ENCODE data around the gene PROS1.

PROS1 gene

DNA sequence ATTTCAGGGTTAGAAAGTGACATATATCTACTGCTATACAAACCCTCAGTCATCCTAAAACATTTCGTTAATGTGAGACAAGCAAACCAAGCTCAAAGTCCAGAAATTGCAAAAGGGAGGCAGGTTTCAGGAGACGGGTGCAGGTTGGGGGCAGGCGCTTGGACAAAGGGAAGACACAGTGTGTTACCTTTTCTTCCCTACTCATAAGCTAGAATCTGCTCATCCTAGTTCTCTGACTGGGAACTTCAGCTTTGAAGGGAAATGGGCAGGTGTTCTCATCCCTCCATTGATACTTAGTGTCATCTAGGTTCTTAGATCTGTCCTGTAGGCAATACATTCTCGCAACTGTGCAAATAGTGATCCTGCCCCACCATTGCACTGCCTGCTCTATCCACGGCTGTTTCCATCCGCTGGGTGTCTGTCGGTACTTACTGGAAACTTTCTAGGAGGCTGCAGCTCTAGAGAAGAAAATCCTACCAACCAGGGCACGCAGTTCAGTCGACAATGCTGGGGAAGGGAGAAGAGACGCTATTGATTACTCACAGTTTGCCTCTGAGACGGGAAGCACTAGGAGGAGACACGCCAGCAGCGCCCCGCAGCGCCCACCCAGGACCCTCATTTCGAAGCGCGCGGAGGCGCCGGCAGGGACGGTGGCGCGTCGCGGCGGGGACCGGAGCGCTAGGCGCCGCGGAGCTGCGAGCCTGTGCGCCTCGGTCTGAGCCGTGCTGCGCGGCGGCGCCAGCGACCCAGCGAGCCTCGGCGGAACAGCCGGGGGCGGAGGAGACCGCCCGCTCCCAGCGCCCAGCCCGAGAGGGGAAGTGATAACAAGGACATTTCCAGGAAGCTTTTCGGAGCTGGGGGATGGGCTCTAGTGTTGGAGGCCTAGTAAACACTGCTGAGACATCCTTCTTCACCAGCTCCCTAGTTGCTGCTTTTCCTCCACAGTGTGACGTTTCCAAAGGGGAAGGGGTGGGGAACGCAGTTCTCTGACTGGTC, at the start of gene PROS1:
PROS1 (minus strand) TSS at position 766 of the 996 bp plus-strand sequence; CDS start at position 619, 147 bp downstream.
- peak; percentile 60 for DNase-seq

DNA sequence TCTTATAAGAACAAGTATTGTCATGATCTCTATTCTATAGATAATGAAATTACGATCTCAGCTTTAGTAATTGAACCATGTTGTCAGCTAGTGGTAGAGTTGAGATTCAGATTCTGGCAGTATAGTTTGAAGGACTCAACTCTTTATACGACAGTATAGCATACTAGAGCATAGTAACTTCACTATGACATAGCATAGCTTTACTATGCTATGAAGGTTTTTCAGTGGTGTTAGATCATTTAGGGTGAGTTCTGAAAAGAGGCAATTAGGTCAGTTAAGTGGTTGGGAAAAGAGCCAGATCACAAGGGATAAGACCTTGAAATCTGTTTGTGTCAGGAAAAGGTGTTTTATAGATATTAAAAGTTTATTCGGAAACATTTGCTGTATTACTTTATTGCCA, 46.6 kb upstream of the PROS1 start:
- no peak for DNase-seq

GRCh38 chr3:94019659-94020058, 46.0 kb upstream of the PROS1 start:
- DNase-seq, result no peak

GRCh38 chr3:94015025-94015424, 41.3 kb upstream of the PROS1 start:
- no peak for DNase-seq

- DNase-seq, result no peak
These were observed 38.5 kb upstream of the PROS1 start for GRCh38 chr3:94012185-94012584.

DNA sequence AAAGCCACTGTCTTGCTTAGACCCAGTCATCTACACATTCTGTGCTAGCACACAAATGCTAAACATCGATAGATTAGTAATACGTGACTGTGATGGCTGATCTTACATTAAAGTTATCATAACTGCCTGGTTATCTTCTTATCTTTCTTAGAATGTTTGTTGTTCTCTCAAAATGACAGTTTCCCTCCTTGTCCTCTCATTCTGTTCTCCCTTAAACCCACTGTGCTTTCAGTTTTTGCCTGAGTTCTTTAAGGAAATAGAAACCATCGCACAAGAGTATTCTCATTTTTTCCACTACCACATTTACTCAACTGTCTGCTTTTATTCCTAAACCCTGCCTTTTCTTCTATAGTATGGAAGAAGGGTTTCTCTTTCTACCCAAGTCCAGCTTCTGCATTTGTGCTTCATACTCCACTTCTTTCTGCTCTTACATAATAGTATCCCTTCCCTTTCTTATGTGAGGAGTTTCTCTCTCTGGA, 37.6 kb upstream of the PROS1 start:
- no peak for DNase-seq

DNA sequence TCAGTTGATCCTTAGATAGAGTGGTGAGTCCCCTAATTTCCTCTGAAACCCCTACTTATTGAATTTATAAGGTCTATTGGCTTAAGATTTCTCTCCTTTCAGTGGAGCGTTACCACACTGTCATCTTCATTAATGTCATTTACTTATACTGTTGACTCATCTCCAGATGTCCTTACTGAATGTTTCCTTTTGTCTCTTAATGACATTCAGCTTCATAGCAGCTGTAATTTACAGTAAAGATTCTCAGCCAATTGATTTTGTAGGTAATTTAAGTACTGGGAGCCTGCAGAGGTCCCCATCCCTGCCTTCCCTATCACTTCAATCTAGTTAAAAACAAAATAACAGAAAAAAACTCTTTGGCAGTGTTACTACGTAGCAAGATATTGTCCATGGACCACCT, 35.9 kb upstream of the PROS1 start:
- DNase-seq, result no peak

DNA sequence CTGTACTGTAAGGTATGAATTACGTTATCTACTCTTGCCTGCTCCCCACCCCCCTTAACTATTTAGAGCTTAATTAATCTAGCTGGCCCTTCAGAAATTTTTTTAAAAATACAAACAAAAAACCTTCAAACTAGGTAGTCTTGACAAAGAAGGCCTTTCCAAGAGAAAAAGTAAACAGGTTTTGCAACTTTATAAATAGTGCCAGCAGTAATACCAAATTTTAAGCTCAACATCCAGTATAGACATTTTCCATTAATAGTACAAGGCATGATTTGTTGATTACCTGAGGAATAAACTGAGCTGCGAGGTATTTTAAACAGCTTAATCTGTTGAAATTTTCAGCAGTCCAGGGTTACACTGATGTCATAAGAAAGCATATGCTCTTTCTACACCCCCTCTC, 34.6 kb upstream of the PROS1 start:
- DNase-seq, result no peak

- DNase-seq, result peak; percentile 50
These were observed 30.7 kb upstream of the PROS1 start for GRCh38 chr3:94004301-94004910.

DNA sequence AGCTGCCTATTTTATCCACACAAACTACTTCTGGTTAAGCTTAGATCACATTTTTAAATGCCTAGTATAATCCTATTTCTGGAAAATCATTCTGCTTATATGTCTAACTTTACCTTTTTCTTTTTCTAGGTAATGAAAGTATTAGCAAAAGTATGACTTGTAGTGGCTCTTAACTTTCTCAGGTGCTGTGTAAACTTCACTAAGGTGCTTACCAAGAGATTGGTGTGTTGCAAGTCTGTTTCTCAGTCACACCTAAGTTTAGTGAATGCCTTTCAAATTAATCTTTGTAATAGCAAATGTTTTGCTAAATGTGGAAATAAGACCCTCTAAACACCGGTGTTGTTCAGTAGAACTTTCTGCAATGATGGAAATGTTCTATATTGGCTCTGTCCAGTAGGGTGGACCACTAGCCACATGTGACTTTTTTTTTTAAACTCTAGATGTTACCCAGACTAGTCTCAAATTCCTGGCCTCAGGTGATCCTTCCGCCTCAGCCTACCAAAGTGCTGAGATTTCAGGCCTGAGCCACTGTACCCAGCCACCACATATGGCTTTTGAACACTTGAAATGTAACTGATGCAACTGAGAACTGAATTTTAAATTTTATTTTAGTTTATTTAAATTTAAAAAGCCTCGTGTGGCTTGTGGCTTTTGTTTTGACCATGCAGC, 28.3 kb upstream of the PROS1 start:
- DNase-seq, result no peak

- no peak for DNase-seq
These were observed 27.5 kb upstream of the PROS1 start for GRCh38 chr3:94001191-94001590.

GRCh38 chr3:93994056-93994455, 20.4 kb upstream of the PROS1 start:
- no peak for DNase-seq

DNA sequence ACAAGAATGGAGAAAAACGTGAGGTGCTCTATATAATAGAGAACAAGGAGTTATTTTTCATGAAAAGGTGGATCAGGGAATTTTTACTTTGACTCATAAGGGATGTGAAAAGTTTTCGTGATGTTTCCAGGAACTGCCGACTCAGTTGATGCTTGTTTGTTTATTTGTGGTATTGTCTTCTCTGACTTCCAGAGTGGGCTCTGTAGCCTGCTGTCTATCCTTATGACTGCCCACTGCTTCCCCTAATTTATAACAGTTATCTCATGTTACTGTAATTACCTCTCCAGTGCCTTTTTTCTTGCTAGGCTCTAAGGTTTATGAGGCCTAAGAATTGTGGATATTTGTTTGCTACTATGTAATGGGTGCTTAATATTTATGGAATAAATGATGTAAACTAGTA, 18.5 kb upstream of the PROS1 start:
- DNase-seq, result no peak

GRCh38 chr3:93991631-93992030, 17.9 kb upstream of the PROS1 start:
- no peak for DNase-seq

DNA sequence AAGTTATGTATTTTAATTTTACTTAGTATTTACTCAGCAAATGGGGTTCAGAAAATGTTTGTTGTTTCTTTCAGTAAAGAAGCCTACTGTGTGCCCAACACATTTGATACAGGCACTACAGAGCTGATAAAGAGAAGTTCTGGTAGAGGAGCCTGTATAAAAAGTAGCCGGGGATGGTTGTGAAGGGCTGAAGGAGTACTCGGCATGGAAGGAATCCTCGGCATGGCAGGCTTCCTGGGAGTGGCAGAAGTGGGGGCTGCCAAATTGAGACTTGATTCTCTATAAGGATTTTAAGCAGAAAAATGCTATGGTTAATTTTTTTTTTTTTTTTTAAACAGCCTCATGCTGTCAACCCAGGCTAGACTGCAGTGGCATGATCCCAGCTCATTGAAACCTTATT, 15.5 kb upstream of the PROS1 start:
- DNase-seq, result no peak

DNA sequence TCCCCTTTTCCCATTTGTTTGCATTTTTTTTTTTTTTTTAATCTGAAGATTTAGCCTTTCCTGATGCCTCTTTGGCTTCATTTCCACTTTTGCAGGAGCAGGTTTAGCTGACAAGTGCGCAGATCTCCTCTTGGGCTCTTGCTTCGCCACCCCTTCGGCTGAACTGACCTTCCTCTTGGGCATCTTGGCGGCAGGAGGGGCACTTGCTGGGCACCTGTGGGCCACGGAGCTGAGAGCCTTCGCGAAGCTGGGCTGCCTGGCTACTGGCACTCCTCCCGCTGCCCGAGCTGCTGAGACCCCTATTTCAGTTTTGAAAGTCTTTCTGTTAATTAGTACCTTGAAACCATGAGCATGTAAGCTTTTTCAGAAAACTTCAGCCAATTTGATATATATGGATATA, 15.1 kb upstream of the PROS1 start:
- no peak for DNase-seq

GRCh38 chr3:93988283-93988682, 14.6 kb upstream of the PROS1 start:
- no peak for DNase-seq

- no peak for DNase-seq
These were observed 10.9 kb upstream of the PROS1 start for GRCh38 chr3:93984618-93985017.

GRCh38 chr3:93983408-93983807, 9.7 kb upstream of the PROS1 start:
- DNase-seq, result no peak

DNA sequence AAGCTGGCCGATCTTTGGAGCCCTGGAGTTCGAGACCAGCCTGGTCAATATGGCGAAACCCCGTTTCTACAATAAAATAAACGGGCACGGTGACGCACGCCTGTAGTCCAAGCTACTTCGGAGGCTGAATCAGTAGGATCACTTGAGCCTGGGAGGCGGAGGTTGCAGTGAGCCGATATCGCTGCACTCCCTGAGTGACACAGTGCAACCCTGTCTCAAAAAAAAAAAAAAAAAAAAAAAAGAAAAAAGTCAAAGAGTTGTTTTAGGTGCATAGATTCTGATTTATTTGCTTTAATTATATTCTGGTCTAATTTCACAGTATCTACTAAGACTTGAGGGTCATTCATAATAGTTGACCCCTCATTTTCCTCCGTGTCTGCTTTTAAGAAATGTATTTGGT, 8.0 kb upstream of the PROS1 start:
- no peak for DNase-seq

DNA sequence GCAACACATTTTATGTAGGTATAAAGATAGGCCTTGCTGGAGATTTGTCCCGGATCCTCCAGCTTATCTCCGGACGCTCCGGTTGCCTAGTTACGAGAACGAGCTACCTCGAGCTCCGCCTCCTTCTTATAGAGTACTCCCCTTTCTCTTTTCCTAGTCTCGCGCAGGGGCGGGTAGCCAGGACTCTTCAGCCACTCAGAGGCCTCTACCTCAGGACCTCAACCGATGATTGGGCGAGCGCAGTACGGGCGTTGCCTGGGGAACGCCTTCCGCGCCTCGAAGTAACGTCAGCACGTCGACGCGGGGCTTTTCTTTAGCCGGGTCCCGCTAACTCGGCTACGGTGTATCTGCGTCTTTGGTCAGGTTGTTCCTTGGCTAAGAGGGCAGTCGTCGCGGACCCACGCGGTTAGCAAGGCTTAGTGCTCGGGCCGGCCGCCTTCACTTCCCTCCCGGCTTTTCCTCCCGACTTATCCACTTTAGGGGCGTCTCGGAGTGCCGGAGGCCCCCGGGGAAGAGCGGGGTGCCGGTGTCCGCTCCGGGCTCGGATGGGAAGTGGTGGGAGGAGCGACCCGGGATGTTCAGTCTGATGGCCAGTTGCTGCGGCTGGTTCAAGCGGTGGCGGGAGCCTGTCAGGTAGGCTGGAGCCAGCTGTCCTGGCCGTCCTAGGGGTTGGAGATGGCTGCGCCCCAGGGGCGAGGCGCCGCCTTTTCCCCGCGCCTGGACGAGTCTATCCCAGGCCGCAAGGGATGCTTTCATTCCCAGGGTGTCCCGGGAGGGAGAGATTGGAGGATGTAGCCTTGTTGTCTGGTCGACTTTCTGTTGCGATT, 6.4 kb upstream of the PROS1 start, which contains the start of gene ARL13B:
ARL13B (plus strand) TSS at position 306 of the 827 bp plus-strand sequence; CDS start at position 575, 269 bp downstream.
- peak; percentile 100 for DNase-seq

GRCh38 chr3:93969997-93970396, 3.7 kb downstream of the PROS1 start:
- no peak for DNase-seq
